ENCODE results near the gene SPTSSB.

The SPTSSB gene

DNA sequence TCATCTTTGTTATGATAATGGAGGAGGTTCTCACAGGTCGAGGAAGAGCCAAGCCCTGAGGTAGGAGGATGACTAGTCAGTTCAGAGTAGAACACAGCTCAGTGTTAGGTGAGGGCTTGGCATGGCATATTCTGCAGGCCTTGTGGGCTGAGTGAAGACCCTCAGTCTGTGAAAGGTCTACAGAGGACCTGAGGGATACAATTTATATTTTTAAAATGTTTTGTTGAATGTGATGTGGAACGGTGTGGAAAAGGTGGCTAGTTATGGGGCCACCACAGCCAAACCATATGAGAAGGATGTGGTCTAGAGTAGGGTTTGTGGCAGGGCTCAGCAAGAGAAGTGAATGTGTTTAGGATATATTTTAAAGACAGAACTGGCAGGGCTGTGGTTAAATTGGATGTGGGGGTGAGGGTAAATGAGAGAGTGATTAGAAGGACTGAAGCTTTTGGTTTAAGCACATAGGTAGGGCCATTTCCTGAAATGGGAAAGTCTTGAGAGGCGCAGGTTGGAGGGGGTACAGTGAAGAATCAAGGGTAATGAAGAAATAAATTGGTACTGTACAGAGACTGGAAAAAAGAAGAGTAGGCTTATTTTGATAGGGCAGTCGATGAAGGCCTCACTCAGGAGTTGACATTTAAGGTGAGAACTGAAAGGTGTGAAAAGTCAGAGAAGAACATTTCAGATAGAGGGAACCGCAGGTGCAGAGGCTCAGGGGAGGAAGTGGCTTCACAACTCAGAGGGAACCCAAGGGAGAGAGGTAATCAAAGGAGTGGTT lies 60.5 kb downstream of the SPTSSB start:
- no peak for TF ChIP-seq CTCF (IDR thresholded peaks at IDR 0.05; ENCODE audit: insufficient read depth, low read length, missing control alignments)
- POLR2A ChIA-PET = no interaction called here
- CTCF ChIA-PET = no interaction called here
- no peak for DNase-seq (ENCODE audit: low read depth, low spot score)
- H3K4me3 ChIP-seq (ENCODE audit: low read depth, low read length) = no peak overlapping the region

DNA sequence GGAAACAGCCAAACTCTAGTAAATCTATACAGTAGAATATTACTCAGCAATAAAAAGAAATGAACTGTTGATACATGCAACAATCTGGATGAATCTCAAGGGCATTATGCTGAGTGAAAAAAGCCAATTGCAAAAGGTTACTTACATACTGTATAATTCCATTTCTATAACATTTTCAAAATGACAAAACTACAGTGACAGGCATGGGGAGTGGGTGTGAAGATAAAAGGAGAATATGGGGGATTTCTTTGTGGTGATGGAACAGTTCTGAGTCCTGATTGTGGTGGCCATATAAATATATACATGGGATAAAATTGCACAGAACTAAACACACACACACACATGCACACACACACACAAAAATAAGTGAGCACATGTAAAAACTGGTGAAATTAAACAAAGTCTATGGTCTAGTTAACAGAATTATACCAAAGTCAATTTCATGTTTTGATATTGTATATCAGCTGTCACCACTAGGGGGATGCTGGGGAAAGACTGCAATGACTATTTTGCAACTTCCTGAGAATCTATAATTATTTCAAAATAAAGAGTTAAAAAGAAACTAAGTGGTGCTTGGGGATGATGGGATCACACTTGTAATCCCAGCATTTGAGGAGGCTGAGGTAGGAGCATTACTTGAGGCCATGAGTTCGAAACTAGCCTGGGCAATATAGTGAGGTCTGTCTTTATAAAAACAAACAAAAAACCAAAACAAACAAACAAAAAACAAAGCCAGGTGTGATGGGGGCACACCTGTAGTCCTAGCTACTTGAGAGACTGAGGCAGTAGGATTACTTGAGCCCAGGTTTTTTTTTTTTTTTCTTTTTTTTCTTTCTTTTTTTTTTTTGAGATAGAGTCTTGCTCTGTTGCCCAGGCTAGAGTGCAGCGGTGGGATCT lies 66.0 kb downstream of the SPTSSB start:
- CTCF ChIA-PET = interaction anchor here (0.7 to 1.8 kb wide), 6 partner anchors 10 to 118 kb away, joined by 3 to 6 read pairs (median 5); no protein-coding TSS in a partner anchor
- no peak for DNase-seq (ENCODE audit: low read depth, low spot score)
- TF ChIP-seq CTCF (IDR thresholded peaks at IDR 0.05; ENCODE audit: insufficient read depth, low read length, missing control alignments) = peak; percentile 40
- no peak overlapping the region for H3K4me3 ChIP-seq (ENCODE audit: low read depth, low read length)
- POLR2A ChIA-PET = no interaction called here

GRCh38 chr3:161296814-161297213 lies 74.5 kb downstream of the SPTSSB start:
- ChIA-PET CTCF (no interaction called here), POLR2A (no interaction called here)
- H3K4me3 ChIP-seq (ENCODE audit: low read depth, low read length) = no peak overlapping the region
- no peak for DNase-seq (ENCODE audit: low read depth, low spot score)
- TF ChIP-seq CTCF (IDR thresholded peaks at IDR 0.05; ENCODE audit: insufficient read depth, low read length, missing control alignments) = no peak

GRCh38 chr3:161295325-161295724 lies 76.0 kb downstream of the SPTSSB start:
- H3K4me3 ChIP-seq (ENCODE audit: low read depth, low read length) = no peak overlapping the region
- CTCF ChIA-PET = interaction anchor here (0.8 to 1.7 kb wide), 3 partner anchors 9 to 21 kb away, joined by 4 to 6 read pairs (median 6); no protein-coding TSS in a partner anchor
- no peak for TF ChIP-seq CTCF (IDR thresholded peaks at IDR 0.05; ENCODE audit: insufficient read depth, low read length, missing control alignments)
- DNase-seq (ENCODE audit: low read depth, low spot score) = no peak
- POLR2A ChIA-PET = no interaction called here
